B cell (primary cell): ENCODE data around the gene SLC29A3. TPM values are rescaled to one million over a fixed set of nuclear protein-coding genes. Genes with fewer than 3 reads are reported as not detected.

Experiments
- ATAC-seq: fragments of 200-7000 bp; cut with Tn5 transposase; one replicate; pipeline ENCODE4 v1.10.0; 2021; ENCODE audit warnings: low read depth, mild to moderate bottlenecking, moderate number of reproducible peaks, moderate library complexity
- CTCF ChIA-PET: fragments of 350-600 bp; sonication (Branson Sonifier 250); formaldehyde crosslinking; loops from one replicate; lab custom pipeline; 2021; ENCODE audit warnings: antibody characterized with exemption, inconsistent platforms; lab: Charles Lee
- POLR2A ChIA-PET: fragments of 350-600 bp; sonication (Branson Sonifier 250); formaldehyde crosslinking; loops from one replicate; lab custom pipeline; 2021; ENCODE audit warnings: antibody characterized with exemption; lab: Charles Lee
- DNase-seq: peaks from one replicate; pipeline ENCODE4 v3.0.0; 2013
- H2AFZ ChIP-seq: 2 replicates; pipeline ENCODE4 v1.6.1; 2012; ENCODE audit warnings: mild to moderate bottlenecking, low read depth, low read length; ENCODE audit not compliant: insufficient read depth, poor library complexity, severe bottlenecking
- H3K27ac ChIP-seq, 2 donors: 1 replicate in 1 of 2; 2 replicates in 1 of 2; pipeline ENCODE4 v1.5.1; 2012 to 2013; ENCODE audit warnings: low read length in 2 of 2, mild to moderate bottlenecking in 2 of 2, moderate library complexity in 1 of 2
- H3K27me3 ChIP-seq, 4 experiments: fragments of 200-600 bp in 1 of 4; sonication (generic) in 1 of 4; replicated peaks in 1 of 4; 1 replicate in 2 of 4; 2 replicates in 2 of 4; pipeline versions ENCODE4 v1.6.1 to v1.7.0; 2013 to 2016; ENCODE audit warnings: low read length in 3 of 4, mild to moderate bottlenecking in 2 of 4, mixed read lengths in 1 of 4, moderate library complexity in 1 of 4; ENCODE audit not compliant: insufficient read depth in 4 of 4, control insufficient read depth in 3 of 4; ENCODE audit errors: control extremely low read depth in 1 of 4
- H3K36me3 ChIP-seq, 2 experiments: replicated peaks in 1 of 2; 1 replicate in 1 of 2; 2 replicates in 1 of 2; pipeline versions ENCODE4 v1.6.1 to v1.7.1; 2013; ENCODE audit warnings: low read length in 1 of 2; ENCODE audit not compliant: insufficient read depth in 2 of 2, control insufficient read depth in 1 of 2; ENCODE audit errors: control extremely low read depth in 1 of 2, extremely low read depth in 1 of 2
- H3K4me1 ChIP-seq, 2 donors: fragments of 200-600 bp in 1 of 2; sonication (generic) in 1 of 2; 1 replicate in 1 of 2; 2 replicates in 1 of 2; pipeline versions ENCODE4 v1.5.1 to v1.6.1; 2013 to 2017; ENCODE audit warnings: low read length in 2 of 2; ENCODE audit not compliant: control insufficient read depth in 2 of 2, insufficient read depth in 2 of 2
- H3K4me2 ChIP-seq: replicated peaks from 2 replicates; pipeline ENCODE3; 2012; ENCODE audit warnings: mild to moderate bottlenecking, low read depth, low read length; ENCODE audit not compliant: poor library complexity, severe bottlenecking
- H3K4me3 ChIP-seq, 5 experiments: fragments of 200-600 bp in 1 of 5; sonication (generic) in 1 of 5; 1 replicate in 3 of 5; 2 replicates in 2 of 5; pipeline versions ENCODE4 v1.5.1 to v1.7.0; 2011 to 2016; ENCODE audit warnings: low read length in 4 of 5, mild to moderate bottlenecking in 4 of 5, low read depth in 2 of 5, control low read depth in 1 of 5, moderate library complexity in 1 of 5; ENCODE audit not compliant: insufficient read depth in 1 of 5; ENCODE audit errors: control extremely low read depth in 1 of 5, extremely low read depth in 1 of 5
- H3K79me2 ChIP-seq: fragments of 200-600 bp; sonication (generic); one replicate; pipeline ENCODE4 v1.6.0; 2016; ENCODE audit warnings: low read length; ENCODE audit not compliant: control insufficient read depth, insufficient read depth
- H3K9ac ChIP-seq: fragments of 200-600 bp; sonication (generic); 2 replicates; pipeline ENCODE4 v1.6.1; 2017; ENCODE audit warnings: mild to moderate bottlenecking, low read length, moderate library complexity
- H3K9me3 ChIP-seq, 3 donors: one replicate each; pipeline versions ENCODE4 v1.6.1 to v1.7.1; 2013; ENCODE audit warnings: low read length in 2 of 3; ENCODE audit not compliant: control insufficient read depth in 2 of 3, insufficient read depth in 1 of 3; ENCODE audit errors: control extremely low read depth in 1 of 3
- H4K20me1 ChIP-seq: 2 replicates; pipeline ENCODE4 v1.6.0; 2012; ENCODE audit warnings: mild to moderate bottlenecking, low read length; ENCODE audit not compliant: insufficient read depth, control insufficient read depth, poor library complexity, severe bottlenecking
- H3K27ac Mint-ChIP-seq: one replicate; pipeline ENCODE4 v1.8.0; 2021; ENCODE audit warnings: mixed read lengths
- H3K27me3 Mint-ChIP-seq: one replicate; pipeline ENCODE4 v1.8.0; 2021; ENCODE audit warnings: mixed read lengths
- H3K4me1 Mint-ChIP-seq: one replicate; pipeline ENCODE4 v1.8.0; 2021; ENCODE audit warnings: mixed read lengths
- H3K4me3 Mint-ChIP-seq: one replicate; pipeline ENCODE4 v1.8.0; 2021; ENCODE audit warnings: mixed read lengths
- H3K9me3 Mint-ChIP-seq: one replicate; pipeline ENCODE4 v1.8.0; 2022; ENCODE audit warnings: mixed read lengths; ENCODE audit not compliant: insufficient read depth
- EZH2 ChIP-seq: IDR thresholded peaks from 2 replicates; pipeline ENCODE4 v1.6.1; 2012; ENCODE audit warnings: borderline replicate concordance, low read depth, mild to moderate bottlenecking, moderate library complexity, low read length; ENCODE audit not compliant: insufficient read depth, poor library complexity, severe bottlenecking
- WGBS: methylation state at CpG from one replicate; pipeline ENCODE4 v1.1.5; 2013; ENCODE audit warnings: missing lambda C conversion rate; ENCODE audit not compliant: insufficient coverage; 5-methylcytosine and 5-hydroxymethylcytosine counted together
- intact Hi-C: fragments of 100-400 bp; cut with micrococcal nuclease; formaldehyde crosslinking; loops from one replicate; pipeline ENCODE4 v1.10.0; 2022
- polyA plus RNA-seq: library from polyadenylated mRNA; depleted of rRNA; stranded (reverse); fragments of >200 nt; gene quantifications from 2 replicates; pipeline ENCODE4 v1.2.3, GENCODE V29; 2012
- total RNA-seq, 2 donors: library from RNA; stranded (reverse); fragments of 120-200 nt in 1 of 2; gene quantifications; 1 replicate in 1 of 2; 2 replicates in 1 of 2; pipeline versions ENCODE4 v1.2.3 to v1.2.4, GENCODE V29; 2013 to 2022
- TF ChIP-seq, protein P1 (sequence below): fragments of 200-600 bp; IDR thresholded peaks from one replicate; pipeline ENCODE4 v1.8.0; 2022; ENCODE audit warnings: antibody characterized with exemption, mild to moderate bottlenecking

Gene SLC29A3
- total and polyA plus RNA-seq, 2 donors (not counting 1 experiment from before 2014, with no cell fraction given): 4.5 to 8.2 TPM

GRCh38 chr10:71338728-71339495 is 19.9 kb downstream of the SLC29A3 start:
- peaks cover 0 to under 1% of the 10 kb centered on the region in 2 donors for H3K4me1 ChIP-seq
- intact Hi-C loops: no loop called here
- ATAC-seq: no peak
- WGBS: 93% methylated on average over 11 of the region's 13 CpGs
- Mint-ChIP-seq H3K4me1 (peaks cover 4% of the 10 kb centered on the region), H3K4me3 (no peak overlapping the region), H3K9me3 (no peaks in the 10 kb centered on the region), H3K27ac (no peak overlapping the region), H3K27me3 (no peaks in the 10 kb centered on the region)
- no peak overlapping the region for H3K4me2 ChIP-seq
- no peaks in the 10 kb centered on the region for H4K20me1 ChIP-seq
- peaks cover 0 to 7% of the 10 kb centered on the region in 2 experiments for H3K36me3 ChIP-seq
- POLR2A ChIA-PET: no interaction called here
- TF ChIP-seq, protein P1, sequence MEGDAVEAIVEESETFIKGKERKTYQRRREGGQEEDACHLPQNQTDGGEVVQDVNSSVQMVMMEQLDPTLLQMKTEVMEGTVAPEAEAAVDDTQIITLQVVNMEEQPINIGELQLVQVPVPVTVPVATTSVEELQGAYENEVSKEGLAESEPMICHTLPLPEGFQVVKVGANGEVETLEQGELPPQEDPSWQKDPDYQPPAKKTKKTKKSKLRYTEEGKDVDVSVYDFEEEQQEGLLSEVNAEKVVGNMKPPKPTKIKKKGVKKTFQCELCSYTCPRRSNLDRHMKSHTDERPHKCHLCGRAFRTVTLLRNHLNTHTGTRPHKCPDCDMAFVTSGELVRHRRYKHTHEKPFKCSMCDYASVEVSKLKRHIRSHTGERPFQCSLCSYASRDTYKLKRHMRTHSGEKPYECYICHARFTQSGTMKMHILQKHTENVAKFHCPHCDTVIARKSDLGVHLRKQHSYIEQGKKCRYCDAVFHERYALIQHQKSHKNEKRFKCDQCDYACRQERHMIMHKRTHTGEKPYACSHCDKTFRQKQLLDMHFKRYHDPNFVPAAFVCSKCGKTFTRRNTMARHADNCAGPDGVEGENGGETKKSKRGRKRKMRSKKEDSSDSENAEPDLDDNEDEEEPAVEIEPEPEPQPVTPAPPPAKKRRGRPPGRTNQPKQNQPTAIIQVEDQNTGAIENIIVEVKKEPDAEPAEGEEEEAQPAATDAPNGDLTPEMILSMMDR: no peak
- no peak for TF ChIP-seq EZH2
- H3K27ac ChIP-seq: no peak overlapping the region
- no peak for DNase-seq
- CTCF ChIA-PET: interaction anchor here (0.8 kb wide), 1 partner anchor 368 kb away, joined by 3 read pairs; no protein-coding TSS in a partner anchor
- no peak overlapping the region for H3K4me3 ChIP-seq
- no peaks in the 10 kb centered on the region for H3K9me3 ChIP-seq
- H2AFZ ChIP-seq: no peak overlapping the region
- H3K27me3 ChIP-seq: no peaks in the 10 kb centered on the region
- no peak overlapping the region for H3K9ac ChIP-seq
- no peaks in the 10 kb centered on the region for H3K79me2 ChIP-seq
